GM23338 (cell line): Measurements from ENCODE around the gene ZNF346. TPM values are rescaled to one million over a fixed set of nuclear protein-coding genes. Genes with fewer than 3 reads are reported as not detected.

ENCODE experiments used
- ATAC-seq: fragments of 200-7000 bp; cut with Tn5 transposase; 3 replicates; pipeline ENCODE4 v1.9.1; 2020
- DNase-seq: peaks from one replicate; pipeline ENCODE4 v3.0.0-alpha.2; 2015; ENCODE audit warnings: low spot score
- H2AFZ ChIP-seq: fragments of 200-600 bp; sonication (generic); 2 replicates; pipeline ENCODE4 v1.8.0; 2016; ENCODE audit warnings: antibody characterized with exemption, mild to moderate bottlenecking, moderate library complexity
- H3F3A ChIP-seq: fragments of 200-600 bp; sonication (generic); replicated peaks from 2 replicates; pipeline ENCODE4 v1.8.0; 2017; ENCODE audit warnings: antibody characterized with exemption, mixed run types, low read depth
- H3K27ac ChIP-seq: fragments of 200-600 bp; sonication (generic); 2 replicates; pipeline ENCODE4 v1.6.1; 2016; ENCODE audit warnings: low read depth
- H3K27me3 ChIP-seq: fragments of 200-600 bp; sonication (generic); 2 replicates; pipeline ENCODE4 v1.8.0; 2016; ENCODE audit warnings: mild to moderate bottlenecking, mixed run types, moderate library complexity; ENCODE audit not compliant: insufficient read depth
- H3K36me3 ChIP-seq: fragments of 200-600 bp; sonication (generic); 2 replicates; pipeline ENCODE4 v1.8.0; 2016; ENCODE audit warnings: mild to moderate bottlenecking; ENCODE audit not compliant: insufficient read depth
- H3K4me1 ChIP-seq: fragments of 200-600 bp; sonication (generic); 2 replicates; pipeline ENCODE4 v1.8.0; 2016; ENCODE audit warnings: mild to moderate bottlenecking, moderate library complexity; ENCODE audit not compliant: insufficient read depth
- H3K4me2 ChIP-seq: fragments of 200-600 bp; sonication (generic); 2 replicates; pipeline ENCODE4 v1.7.1; 2017; ENCODE audit warnings: mixed run types
- H3K4me3 ChIP-seq: fragments of 200-600 bp; sonication (generic); 2 replicates; pipeline ENCODE4 v1.6.1; 2016; ENCODE audit warnings: mixed run types
- H3K79me2 ChIP-seq: fragments of 200-600 bp; sonication (generic); replicated peaks from 2 replicates; pipeline ENCODE4 v1.8.0; 2017; ENCODE audit warnings: mild to moderate bottlenecking; ENCODE audit not compliant: insufficient read depth
- H3K9me2 ChIP-seq: fragments of 200-600 bp; sonication (generic); 2 replicates; pipeline ENCODE4 v1.8.0; 2017; ENCODE audit not compliant: insufficient read depth
- H4K20me1 ChIP-seq: fragments of 200-600 bp; sonication (generic); replicated peaks from 2 replicates; pipeline ENCODE4 v1.8.0; 2017; ENCODE audit warnings: mild to moderate bottlenecking; ENCODE audit not compliant: insufficient read depth
- H3K27ac Mint-ChIP-seq: 2 replicates; pipeline ENCODE4 v1.8.0; 2020; ENCODE audit warnings: inconsistent platforms, mild to moderate bottlenecking, moderate library complexity, mixed read lengths
- H3K27me3 Mint-ChIP-seq: 3 replicates; pipeline ENCODE4 v1.8.0; 2022; ENCODE audit warnings: low read depth, mild to moderate bottlenecking, moderate library complexity, mixed read lengths, inconsistent platforms; ENCODE audit not compliant: insufficient read depth, poor library complexity
- H3K36me3 Mint-ChIP-seq: 3 replicates; pipeline ENCODE4 v1.8.0; 2021; ENCODE audit warnings: low read depth, mild to moderate bottlenecking, inconsistent platforms, moderate library complexity, mixed read lengths
- H3K4me1 Mint-ChIP-seq: 3 replicates; pipeline ENCODE4 v1.8.0; 2020; ENCODE audit warnings: mild to moderate bottlenecking, inconsistent platforms, mixed read lengths
- H3K4me3 Mint-ChIP-seq: 3 replicates; pipeline ENCODE4 v1.8.0; 2021; ENCODE audit warnings: moderate library complexity, mild to moderate bottlenecking, inconsistent platforms, mixed read lengths
- H3K9me3 Mint-ChIP-seq: 3 replicates; pipeline ENCODE4 v1.8.0; 2020; ENCODE audit warnings: moderate library complexity, mild to moderate bottlenecking, inconsistent platforms, mixed read lengths
- CREB1 ChIP-seq: fragments of 250-450 bp; sonication (Bioruptor Pico); IDR thresholded peaks from 2 replicates; pipeline ENCODE4 v1.5.0; 2020; ENCODE audit warnings: low read depth, mild to moderate bottlenecking, moderate library complexity
- CTCF ChIP-seq, 2 experiments: fragments of 200-600 bp in 1 of 2; sonication (generic) in 1 of 2; conservative IDR thresholded peaks; 2 replicates each; pipeline versions ENCODE4 v1.5.1 to v1.6.1; 2016 to 2017; ENCODE audit warnings: antibody characterized with exemption in 2 of 2, low read depth in 2 of 2, mild to moderate bottlenecking in 2 of 2, moderate library complexity in 1 of 2
- ETS1 ChIP-seq: IDR thresholded peaks from 2 replicates; pipeline ENCODE4 v1.6.1; 2016; ENCODE audit warnings: antibody characterized with exemption
- EZH2 ChIP-seq: fragments of 200-600 bp; sonication (generic); IDR thresholded peaks from one replicate; pipeline ENCODE4 v1.8.0; 2017; ENCODE audit warnings: antibody characterized with exemption, mild to moderate bottlenecking, low read depth; ENCODE audit not compliant: unreplicated experiment
- EZH2phosphoT487 ChIP-seq: fragments of 200-600 bp; sonication (generic); IDR thresholded peaks from one replicate; pipeline ENCODE4 v1.8.1; 2018; ENCODE audit warnings: antibody characterized with exemption; ENCODE audit not compliant: unreplicated experiment
- JUNB ChIP-seq: IDR thresholded peaks from one replicate; pipeline ENCODE4 v1.6.1; 2016; ENCODE audit warnings: antibody characterized with exemption; ENCODE audit not compliant: unreplicated experiment
- NANOG ChIP-seq: IDR thresholded peaks from 2 replicates; pipeline ENCODE4 v1.6.1; 2016; ENCODE audit warnings: antibody characterized with exemption, borderline replicate concordance
- POLR2AphosphoS5 ChIP-seq: IDR thresholded peaks from 2 replicates; pipeline ENCODE4 v1.6.1; 2016; ENCODE audit warnings: antibody characterized with exemption, low read depth
- REST ChIP-seq: IDR thresholded peaks from one replicate; pipeline ENCODE4 v1.6.1; 2018; ENCODE audit warnings: antibody characterized with exemption; ENCODE audit not compliant: unreplicated experiment
- STAT1 ChIP-seq: IDR thresholded peaks from one replicate; pipeline ENCODE4 v1.6.1; 2016; ENCODE audit warnings: antibody characterized with exemption; ENCODE audit not compliant: unreplicated experiment
- ZNF114 ChIP-seq: fragments of 250-450 bp; sonication (Bioruptor Pico); IDR thresholded peaks from 2 replicates; pipeline ENCODE4 v1.5.0; 2020; ENCODE audit warnings: mild to moderate bottlenecking, moderate library complexity
- ZNF331 ChIP-seq: fragments of 250-450 bp; sonication (Bioruptor Pico); IDR thresholded peaks from 2 replicates; pipeline ENCODE4 v1.5.0; 2020; ENCODE audit warnings: low read depth, mild to moderate bottlenecking, moderate library complexity
- ZNF462 ChIP-seq: fragments of 250-450 bp; sonication (Bioruptor Pico); IDR thresholded peaks from 2 replicates; pipeline ENCODE4 v1.5.0; 2020; ENCODE audit warnings: mild to moderate bottlenecking, moderate library complexity
- polyA plus RNA-seq: library from polyadenylated mRNA; unstranded; fragments of >200 nt; fragmentation: Nextera tagmentation; extraction: Ambion mirVana; gene quantifications from 2 replicates; pipeline ENCODE4 v1.2.1, GENCODE V29; 2016
- total RNA-seq: library from RNA; depleted of rRNA; stranded (reverse); fragments of >200 nt; shearing (Covaris generic); gene quantifications from 2 replicates; pipeline ENCODE4 v1.2.3, GENCODE V29; 2014

The ZNF346 gene
- total and polyA plus RNA-seq, 2 experiments from 2014 or later, result 11.0 to 27.2 TPM

GRCh38 chr5:177091232-177091631 lies 68.7 kb downstream of the ZNF346 start:
- Mint-ChIP-seq H3K27ac (no peak overlapping the region), H3K4me3 (no peak overlapping the region), H3K36me3 (peaks cover 40% of the 10 kb centered on the region), H3K4me1 (peaks cover 16% of the 10 kb centered on the region), H3K27me3 (peaks cover 11% of the 10 kb centered on the region), H3K9me3 (no peaks in the 10 kb centered on the region; the same call in 2 of the 3 replicates)
- Histone ChIP-seq H3K4me3 (no peak overlapping the region), H3K4me2 (no peak overlapping the region), H4K20me1 (peaks cover 8% of the 10 kb centered on the region; the same call in 1 of the 2 replicates), H2AFZ (no peak overlapping the region), H3K4me1 (peaks cover 5% of the 10 kb centered on the region), H3F3A (peaks cover 5% of the 10 kb centered on the region), H3K27me3 (no peaks in the 10 kb centered on the region), H3K27ac (no peak overlapping the region), H3K9me2 (no peaks in the 10 kb centered on the region), H3K79me2 (peaks cover 22% of the 10 kb centered on the region), H3K36me3 (peaks cover 5% of the 10 kb centered on the region)
- DNase-seq (no peak), ATAC-seq (no peak)
- TF ChIP-seq ZNF331 (no peak), EZH2phosphoT487 (no peak), STAT1 (no peak), REST (no peak), CTCF (conservative IDR thresholded peaks at IDR 0.05; ENCODE audit: low read depth in 2 of 2) (no peak), CREB1 (CRISPR knock-in tag) (no peak), ZNF114 (CRISPR knock-in tag) (no peak), ZNF462 (CRISPR knock-in tag) (no peak), ETS1 (no peak), NANOG (no peak), EZH2 (no peak), JUNB (no peak), POLR2AphosphoS5 (no peak)
